GM23248 (cell line): ENCODE results near the gene POT1.

Experiments
- EZH2 ChIP-seq: fragments of 200-600 bp; sonication (generic); IDR thresholded peaks from 2 replicates; pipeline ENCODE4 v1.6.1; 2018; ENCODE audit warnings: antibody characterized with exemption, mild to moderate bottlenecking; ENCODE audit not compliant: insufficient read depth, poor library complexity, severe bottlenecking
- EZH2phosphoT487 ChIP-seq: fragments of 200-600 bp; sonication (generic); IDR thresholded peaks from 2 replicates; pipeline ENCODE4 v1.6.1; 2018; ENCODE audit warnings: antibody characterized with exemption, moderate library complexity, mild to moderate bottlenecking, low read depth; ENCODE audit not compliant: insufficient read depth

DNA sequence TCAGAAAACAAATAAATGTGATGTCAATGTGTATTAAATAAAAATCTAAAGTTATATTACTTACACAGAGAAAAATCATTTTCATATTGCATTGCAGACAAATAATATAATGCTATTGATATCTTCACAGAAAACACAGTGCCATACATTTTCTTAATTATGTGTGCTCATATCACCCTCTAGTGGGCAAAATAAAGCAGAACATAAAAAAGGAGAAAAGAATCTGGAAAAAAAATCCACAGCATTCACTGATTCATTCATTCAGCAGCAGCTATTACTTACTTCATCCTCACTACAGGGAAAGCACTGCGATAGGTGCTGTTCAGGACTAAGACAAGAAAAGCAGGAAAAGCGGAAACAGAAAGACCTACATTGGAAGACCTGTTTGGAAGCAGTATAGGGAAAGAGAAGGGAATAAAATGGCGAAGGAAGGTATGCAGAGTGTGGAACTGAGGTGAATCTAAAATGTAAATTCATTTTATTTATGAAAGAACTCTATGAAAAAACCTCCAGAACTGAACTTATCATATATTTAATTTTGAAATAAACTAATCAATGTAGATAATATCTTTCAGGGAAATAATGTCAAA is 73.2 kb downstream of the POT1 start:
- TF ChIP-seq EZH2phosphoT487 (no peak), EZH2 (no peak)
